C4-2B (cell line): ENCODE data around the gene ADPRS.

ENCODE experiments used
- ZFX ChIP-seq: fragments of 450-650 bp; IDR thresholded peaks from 2 replicates; pipeline ENCODE4 v1.6.1; 2017
- TF ChIP-seq, protein P1 (sequence below): fragments of 450-650 bp; conservative IDR thresholded peaks from 2 replicates; pipeline ENCODE4 v1.5.1; 2017; ENCODE audit warnings: mild to moderate bottlenecking

DNA sequence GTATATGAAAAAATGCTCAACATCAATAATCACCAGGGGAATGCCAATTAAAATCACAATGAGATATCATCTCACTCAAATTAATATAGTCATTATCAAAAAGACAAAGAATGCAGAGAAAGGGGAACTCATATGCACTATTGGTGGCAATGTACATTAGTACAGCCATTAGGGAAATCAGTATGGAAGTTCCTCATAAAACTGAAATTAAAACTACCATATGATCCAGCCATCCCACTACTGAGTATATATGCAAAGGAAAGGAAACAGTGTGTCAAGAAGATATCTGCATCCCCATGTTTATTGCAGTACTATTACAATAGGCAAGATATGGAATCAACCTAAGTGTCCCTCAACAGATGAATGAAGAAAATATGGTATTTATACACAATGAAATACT is 36.9 kb upstream of the ADPRS start:
- TF ChIP-seq, protein P1, sequence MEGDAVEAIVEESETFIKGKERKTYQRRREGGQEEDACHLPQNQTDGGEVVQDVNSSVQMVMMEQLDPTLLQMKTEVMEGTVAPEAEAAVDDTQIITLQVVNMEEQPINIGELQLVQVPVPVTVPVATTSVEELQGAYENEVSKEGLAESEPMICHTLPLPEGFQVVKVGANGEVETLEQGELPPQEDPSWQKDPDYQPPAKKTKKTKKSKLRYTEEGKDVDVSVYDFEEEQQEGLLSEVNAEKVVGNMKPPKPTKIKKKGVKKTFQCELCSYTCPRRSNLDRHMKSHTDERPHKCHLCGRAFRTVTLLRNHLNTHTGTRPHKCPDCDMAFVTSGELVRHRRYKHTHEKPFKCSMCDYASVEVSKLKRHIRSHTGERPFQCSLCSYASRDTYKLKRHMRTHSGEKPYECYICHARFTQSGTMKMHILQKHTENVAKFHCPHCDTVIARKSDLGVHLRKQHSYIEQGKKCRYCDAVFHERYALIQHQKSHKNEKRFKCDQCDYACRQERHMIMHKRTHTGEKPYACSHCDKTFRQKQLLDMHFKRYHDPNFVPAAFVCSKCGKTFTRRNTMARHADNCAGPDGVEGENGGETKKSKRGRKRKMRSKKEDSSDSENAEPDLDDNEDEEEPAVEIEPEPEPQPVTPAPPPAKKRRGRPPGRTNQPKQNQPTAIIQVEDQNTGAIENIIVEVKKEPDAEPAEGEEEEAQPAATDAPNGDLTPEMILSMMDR = no peak
- TF ChIP-seq ZFX = no peak
